Measurements from ENCODE around the gene MYL6B. TPM values are rescaled to one million over a fixed set of nuclear protein-coding genes. Genes with fewer than 3 reads are reported as not detected.

The MYL6B gene
- total and polyA plus RNA-seq, 2 experiments from 2014 or later: 96.9 to 164 TPM

- no peak overlapping the region for H2AFZ ChIP-seq
- H3K79me2 ChIP-seq (replicated peaks; ENCODE audit: insufficient read depth): no peaks in the 10 kb centered on the region
- no peaks in the 10 kb centered on the region for H3K4me1 ChIP-seq (ENCODE audit: insufficient read depth)
- Mint-ChIP-seq H3K27ac (no peak overlapping the region), H3K4me3 (no peak overlapping the region), H3K4me1 (no peaks in the 10 kb centered on the region; the same call in 2 of the 3 replicates), H3K36me3 (ENCODE audit: low read depth) (peaks cover 63% of the 10 kb centered on the region), H3K27me3 (ENCODE audit: insufficient read depth, low read depth, poor library complexity) (no peaks in the 10 kb centered on the region), H3K9me3 (no peaks in the 10 kb centered on the region)
- H3K27ac ChIP-seq (ENCODE audit: low read depth): no peak overlapping the region
- H3K27me3 ChIP-seq (ENCODE audit: insufficient read depth): no peaks in the 10 kb centered on the region
- ATAC-seq: no peak
- no peaks in the 10 kb centered on the region for H3K9me2 ChIP-seq (ENCODE audit: insufficient read depth)
- peaks cover 8% of the 10 kb centered on the region for H4K20me1 ChIP-seq (replicated peaks; ENCODE audit: insufficient read depth)
- no peak overlapping the region for H3K4me2 ChIP-seq
- peaks cover 32% of the 10 kb centered on the region for H3K36me3 ChIP-seq (ENCODE audit: insufficient read depth)
- peaks cover 26% of the 10 kb centered on the region for H3F3A ChIP-seq (replicated peaks; ENCODE audit: low read depth)
- TF ChIP-seq NANOG (IDR thresholded peaks at IDR 0.05; ENCODE audit: borderline replicate concordance): no peak
- TF ChIP-seq, protein P1, sequence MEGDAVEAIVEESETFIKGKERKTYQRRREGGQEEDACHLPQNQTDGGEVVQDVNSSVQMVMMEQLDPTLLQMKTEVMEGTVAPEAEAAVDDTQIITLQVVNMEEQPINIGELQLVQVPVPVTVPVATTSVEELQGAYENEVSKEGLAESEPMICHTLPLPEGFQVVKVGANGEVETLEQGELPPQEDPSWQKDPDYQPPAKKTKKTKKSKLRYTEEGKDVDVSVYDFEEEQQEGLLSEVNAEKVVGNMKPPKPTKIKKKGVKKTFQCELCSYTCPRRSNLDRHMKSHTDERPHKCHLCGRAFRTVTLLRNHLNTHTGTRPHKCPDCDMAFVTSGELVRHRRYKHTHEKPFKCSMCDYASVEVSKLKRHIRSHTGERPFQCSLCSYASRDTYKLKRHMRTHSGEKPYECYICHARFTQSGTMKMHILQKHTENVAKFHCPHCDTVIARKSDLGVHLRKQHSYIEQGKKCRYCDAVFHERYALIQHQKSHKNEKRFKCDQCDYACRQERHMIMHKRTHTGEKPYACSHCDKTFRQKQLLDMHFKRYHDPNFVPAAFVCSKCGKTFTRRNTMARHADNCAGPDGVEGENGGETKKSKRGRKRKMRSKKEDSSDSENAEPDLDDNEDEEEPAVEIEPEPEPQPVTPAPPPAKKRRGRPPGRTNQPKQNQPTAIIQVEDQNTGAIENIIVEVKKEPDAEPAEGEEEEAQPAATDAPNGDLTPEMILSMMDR (conservative IDR thresholded peaks at IDR 0.05; ENCODE audit: low read depth in 2 of 2): no peak
- TF ChIP-seq POLR2AphosphoS5 (IDR thresholded peaks at IDR 0.05; ENCODE audit: low read depth): no peak
- TF ChIP-seq ZNF331 (CRISPR knock-in tag; IDR thresholded peaks at IDR 0.05; ENCODE audit: low read depth): no peak
- TF ChIP-seq CREB1 (CRISPR knock-in tag; IDR thresholded peaks at IDR 0.05; ENCODE audit: low read depth): no peak
- no peak for TF ChIP-seq EZH2 (IDR thresholded peaks at IDR 0.05; ENCODE audit: low read depth, unreplicated experiment)
- no peak for TF ChIP-seq STAT1 (IDR thresholded peaks at IDR 0.05; ENCODE audit: unreplicated experiment)
- TF ChIP-seq, protein P2, sequence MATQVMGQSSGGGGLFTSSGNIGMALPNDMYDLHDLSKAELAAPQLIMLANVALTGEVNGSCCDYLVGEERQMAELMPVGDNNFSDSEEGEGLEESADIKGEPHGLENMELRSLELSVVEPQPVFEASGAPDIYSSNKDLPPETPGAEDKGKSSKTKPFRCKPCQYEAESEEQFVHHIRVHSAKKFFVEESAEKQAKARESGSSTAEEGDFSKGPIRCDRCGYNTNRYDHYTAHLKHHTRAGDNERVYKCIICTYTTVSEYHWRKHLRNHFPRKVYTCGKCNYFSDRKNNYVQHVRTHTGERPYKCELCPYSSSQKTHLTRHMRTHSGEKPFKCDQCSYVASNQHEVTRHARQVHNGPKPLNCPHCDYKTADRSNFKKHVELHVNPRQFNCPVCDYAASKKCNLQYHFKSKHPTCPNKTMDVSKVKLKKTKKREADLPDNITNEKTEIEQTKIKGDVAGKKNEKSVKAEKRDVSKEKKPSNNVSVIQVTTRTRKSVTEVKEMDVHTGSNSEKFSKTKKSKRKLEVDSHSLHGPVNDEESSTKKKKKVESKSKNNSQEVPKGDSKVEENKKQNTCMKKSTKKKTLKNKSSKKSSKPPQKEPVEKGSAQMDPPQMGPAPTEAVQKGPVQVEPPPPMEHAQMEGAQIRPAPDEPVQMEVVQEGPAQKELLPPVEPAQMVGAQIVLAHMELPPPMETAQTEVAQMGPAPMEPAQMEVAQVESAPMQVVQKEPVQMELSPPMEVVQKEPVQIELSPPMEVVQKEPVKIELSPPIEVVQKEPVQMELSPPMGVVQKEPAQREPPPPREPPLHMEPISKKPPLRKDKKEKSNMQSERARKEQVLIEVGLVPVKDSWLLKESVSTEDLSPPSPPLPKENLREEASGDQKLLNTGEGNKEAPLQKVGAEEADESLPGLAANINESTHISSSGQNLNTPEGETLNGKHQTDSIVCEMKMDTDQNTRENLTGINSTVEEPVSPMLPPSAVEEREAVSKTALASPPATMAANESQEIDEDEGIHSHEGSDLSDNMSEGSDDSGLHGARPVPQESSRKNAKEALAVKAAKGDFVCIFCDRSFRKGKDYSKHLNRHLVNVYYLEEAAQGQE (IDR thresholded peaks at IDR 0.05; ENCODE audit: unreplicated experiment): no peak
- no peak for TF ChIP-seq ZNF462 (CRISPR knock-in tag; IDR thresholded peaks at IDR 0.05)
- no peak for TF ChIP-seq ZNF114 (CRISPR knock-in tag; IDR thresholded peaks at IDR 0.05)
- no peak for TF ChIP-seq ETS1 (IDR thresholded peaks at IDR 0.05)
- no peak for TF ChIP-seq JUNB (IDR thresholded peaks at IDR 0.05; ENCODE audit: unreplicated experiment)
- no peak for TF ChIP-seq EZH2phosphoT487 (IDR thresholded peaks at IDR 0.05; ENCODE audit: unreplicated experiment)
- H3K4me3 ChIP-seq: no peak overlapping the region
- no peak for DNase-seq (ENCODE audit: low spot score)
These were observed 53.1 kb downstream of the MYL6B start for GRCh38 chr12:56205445-56205844.

Measured in GM23338 (cell line).